HG03469 (cell line): Measurements from ENCODE around the gene VIPR1.
"Not testable (repeated sequence)": the region's sequence is repeated elsewhere in the genome, so short reads cannot be mapped to it uniquely, and the experiment has no call there.

Source experiments
- ATAC-seq: cut with Tn5 transposase; IDR thresholded peaks from one replicate; pipeline ENCODE4 v1.9.1; 2021; ENCODE audit warnings: mild to moderate bottlenecking, moderate library complexity, moderate number of reproducible peaks; ENCODE audit not compliant: unreplicated experiment

The VIPR1 gene

GRCh38 chr3:42530073-42530472 is 27.6 kb downstream of the VIPR1 start:
- no peak for ATAC-seq

- ATAC-seq: no peak
Measured at GRCh38 chr3:42531470-42531869, 29.0 kb downstream of the VIPR1 start.

- ATAC-seq: no peak
Measured at GRCh38 chr3:42532229-42532628, 29.8 kb downstream of the VIPR1 start.

- ATAC-seq: no peak
Measured at GRCh38 chr3:42533161-42533897, 30.9 kb downstream of the VIPR1 start.

- no peak for ATAC-seq
Measured at GRCh38 chr3:42535981-42536784, 33.7 kb downstream of the VIPR1 start.

GRCh38 chr3:42537350-42537749 is 34.9 kb downstream of the VIPR1 start:
- no peak for ATAC-seq

GRCh38 chr3:42539871-42540714 is 37.6 kb downstream of the VIPR1 start:
- ATAC-seq: no peak

GRCh38 chr3:42541079-42541478 is 38.6 kb downstream of the VIPR1 start:
- no peak for ATAC-seq

- no peak for ATAC-seq
Measured at GRCh38 chr3:42544492-42545283, 42.2 kb downstream of the VIPR1 start.

- ATAC-seq: no peak
Measured at GRCh38 chr3:42545284-42545900, 42.9 kb downstream of the VIPR1 start.

GRCh38 chr3:42546691-42547213 is 44.3 kb downstream of the VIPR1 start:
- ATAC-seq: no peak

- ATAC-seq: no peak
Measured at GRCh38 chr3:42547401-42547945, 45.0 kb downstream of the VIPR1 start.

- ATAC-seq: no peak
Measured at GRCh38 chr3:42549131-42549530, 46.7 kb downstream of the VIPR1 start.

GRCh38 chr3:42550250-42550649 is 47.8 kb downstream of the VIPR1 start:
- ATAC-seq: no peak

- ATAC-seq: no peak
Measured at GRCh38 chr3:42552830-42553229, 50.4 kb downstream of the VIPR1 start.

GRCh38 chr3:42556089-42556632 is 53.7 kb downstream of the VIPR1 start:
- ATAC-seq: peak; percentile 54

GRCh38 chr3:42556817-42557216 is 54.4 kb downstream of the VIPR1 start:
- not testable (repeated sequence) for ATAC-seq

- no peak for ATAC-seq
Measured at GRCh38 chr3:42557854-42558253, 55.4 kb downstream of the VIPR1 start.
